ENCODE measurements around the gene TNNT3.

TNNT3 gene

GRCh38 chr11:1924181-1924580 is 4.7 kb downstream of the TNNT3 start:
- DNase-seq = no peak

- DNase-seq = no peak
These were observed 5.3 kb downstream of the TNNT3 start for GRCh38 chr11:1924646-1925372.

- DNase-seq = no peak
These were observed 6.1 kb downstream of the TNNT3 start for GRCh38 chr11:1925373-1926155.

GRCh38 chr11:1926156-1927025 is 6.9 kb downstream of the TNNT3 start:
- DNase-seq = no peak

- DNase-seq = no peak
These were observed 7.7 kb downstream of the TNNT3 start for GRCh38 chr11:1927026-1927847.

GRCh38 chr11:1927848-1928469 is 8.5 kb downstream of the TNNT3 start:
- DNase-seq = no peak

GRCh38 chr11:1928470-1928890 is 9.0 kb downstream of the TNNT3 start:
- no peak for DNase-seq

GRCh38 chr11:1928891-1929541 is 9.5 kb downstream of the TNNT3 start:
- no peak for DNase-seq

- DNase-seq = no peak
These were observed 10.3 kb downstream of the TNNT3 start for GRCh38 chr11:1929621-1930461.

GRCh38 chr11:1930462-1930830 is 10.9 kb downstream of the TNNT3 start:
- no peak for DNase-seq

GRCh38 chr11:1931341-1932104 is 12.0 kb downstream of the TNNT3 start:
- DNase-seq = no peak

- no peak for DNase-seq
These were observed 12.6 kb downstream of the TNNT3 start for GRCh38 chr11:1932105-1932480.

GRCh38 chr11:1932681-1933080 is 13.2 kb downstream of the TNNT3 start:
- no peak for DNase-seq

GRCh38 chr11:1933416-1934334 is 14.2 kb downstream of the TNNT3 start:
- no peak for DNase-seq

- no peak for DNase-seq
These were observed 15.0 kb downstream of the TNNT3 start for GRCh38 chr11:1934335-1935155.

GRCh38 chr11:1935156-1936071 is 15.9 kb downstream of the TNNT3 start:
- DNase-seq = no peak
